ENCODE measurements around the gene EBF3.

Gene EBF3

GRCh38 chr10:129912986-129913695 is 50.9 kb downstream of the EBF3 start:
- DNase-seq (no peak), ATAC-seq (ENCODE audit: insufficient read depth, low read depth) (no peak)
- Histone ChIP-seq H3K36me3 (ENCODE audit: insufficient read depth, low read length) (no peaks in the 10 kb centered on the region), H3K79me2 (ENCODE audit: insufficient read depth, low read length) (no peaks in the 10 kb centered on the region), H2AFZ (ENCODE audit: low read depth, low read length) (no peak overlapping the region), H3K27ac (ENCODE audit: low read length) (no peak overlapping the region), H3K27me3 (ENCODE audit: insufficient read depth, low read length, poor library complexity) (no peaks in the 10 kb centered on the region), H4K20me1 (ENCODE audit: insufficient read depth, low read length) (no peaks in the 10 kb centered on the region), H3K4me3 (ENCODE audit: low read depth in 1 of 2, low read length in 2 of 2) (no peak overlapping the region), H3K4me2 (ENCODE audit: insufficient read depth, low read length) (no peak overlapping the region), H3K9me3 (ENCODE audit: insufficient read depth, low read length, severe bottlenecking) (no peaks in the 10 kb centered on the region), H3K9ac (ENCODE audit: low read depth, low read length) (no peak overlapping the region), H3K4me1 (ENCODE audit: insufficient read depth, low read length) (no peaks in the 10 kb centered on the region)
- TF ChIP-seq EZH2 (IDR thresholded peaks at IDR 0.05; ENCODE audit: borderline replicate concordance, low read depth, low read length, severe bottlenecking) = no peak
- TF ChIP-seq, protein P1, sequence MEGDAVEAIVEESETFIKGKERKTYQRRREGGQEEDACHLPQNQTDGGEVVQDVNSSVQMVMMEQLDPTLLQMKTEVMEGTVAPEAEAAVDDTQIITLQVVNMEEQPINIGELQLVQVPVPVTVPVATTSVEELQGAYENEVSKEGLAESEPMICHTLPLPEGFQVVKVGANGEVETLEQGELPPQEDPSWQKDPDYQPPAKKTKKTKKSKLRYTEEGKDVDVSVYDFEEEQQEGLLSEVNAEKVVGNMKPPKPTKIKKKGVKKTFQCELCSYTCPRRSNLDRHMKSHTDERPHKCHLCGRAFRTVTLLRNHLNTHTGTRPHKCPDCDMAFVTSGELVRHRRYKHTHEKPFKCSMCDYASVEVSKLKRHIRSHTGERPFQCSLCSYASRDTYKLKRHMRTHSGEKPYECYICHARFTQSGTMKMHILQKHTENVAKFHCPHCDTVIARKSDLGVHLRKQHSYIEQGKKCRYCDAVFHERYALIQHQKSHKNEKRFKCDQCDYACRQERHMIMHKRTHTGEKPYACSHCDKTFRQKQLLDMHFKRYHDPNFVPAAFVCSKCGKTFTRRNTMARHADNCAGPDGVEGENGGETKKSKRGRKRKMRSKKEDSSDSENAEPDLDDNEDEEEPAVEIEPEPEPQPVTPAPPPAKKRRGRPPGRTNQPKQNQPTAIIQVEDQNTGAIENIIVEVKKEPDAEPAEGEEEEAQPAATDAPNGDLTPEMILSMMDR (IDR thresholded peaks at IDR 0.05; ENCODE audit: borderline replicate concordance, extremely low read depth, low read length, poor library complexity, severe bottlenecking) = no peak

DNA sequence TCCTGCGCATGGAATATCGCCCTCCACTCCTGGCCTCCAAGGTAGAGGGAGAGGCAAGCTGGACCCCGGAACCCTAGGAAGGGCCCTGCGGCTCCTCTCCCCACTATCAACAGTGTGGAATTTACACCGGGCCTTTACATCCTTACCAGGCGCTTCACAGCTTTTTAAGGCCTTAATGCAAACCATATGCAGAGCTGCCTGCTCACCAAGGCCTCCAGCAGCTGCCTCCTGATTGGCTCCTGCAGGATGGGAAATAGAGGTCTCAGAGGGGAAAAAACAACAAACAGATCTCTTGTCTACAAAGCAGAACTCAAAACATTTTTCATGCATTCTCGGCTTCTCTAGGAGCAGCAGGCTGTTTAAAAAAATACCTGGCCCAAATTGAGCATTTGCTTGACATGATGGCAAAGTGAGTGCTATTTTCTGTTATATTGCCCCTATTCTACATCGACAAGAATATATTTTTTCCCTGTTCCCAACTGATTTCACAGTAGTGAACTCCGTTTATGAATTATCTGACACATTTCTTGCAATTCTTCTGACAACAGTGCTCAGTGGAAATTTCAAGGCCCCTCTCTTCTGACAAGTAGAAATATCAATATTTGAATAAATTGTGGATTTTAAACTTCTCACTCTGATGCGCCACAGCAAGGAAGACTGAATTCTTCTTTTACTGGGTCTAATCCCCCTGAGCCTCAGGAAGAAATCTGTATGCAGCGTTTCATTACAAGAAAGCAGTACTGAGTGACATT is 51.7 kb downstream of the EBF3 start:
- DNase-seq (no peak), ATAC-seq (ENCODE audit: insufficient read depth, low read depth) (no peak)
- H3K27ac ChIP-seq (ENCODE audit: low read length) = no peak overlapping the region
- H3K4me2 ChIP-seq (ENCODE audit: insufficient read depth, low read length) = no peak overlapping the region
- no peaks in the 10 kb centered on the region for H3K9me3 ChIP-seq (ENCODE audit: insufficient read depth, low read length, severe bottlenecking)
- TF ChIP-seq, protein P1 (IDR thresholded peaks at IDR 0.05; ENCODE audit: borderline replicate concordance, extremely low read depth, low read length, poor library complexity, severe bottlenecking) = no peak
- no peak for TF ChIP-seq EZH2 (IDR thresholded peaks at IDR 0.05; ENCODE audit: borderline replicate concordance, low read depth, low read length, severe bottlenecking)
- H3K79me2 ChIP-seq (ENCODE audit: insufficient read depth, low read length) = no peaks in the 10 kb centered on the region
- H3K27me3 ChIP-seq (ENCODE audit: insufficient read depth, low read length, poor library complexity) = no peaks in the 10 kb centered on the region
- H3K4me3 ChIP-seq (ENCODE audit: low read depth in 1 of 2, low read length in 2 of 2) = no peak overlapping the region
- no peaks in the 10 kb centered on the region for H4K20me1 ChIP-seq (ENCODE audit: insufficient read depth, low read length)
- no peak overlapping the region for H2AFZ ChIP-seq (ENCODE audit: low read depth, low read length)
- H3K9ac ChIP-seq (ENCODE audit: low read depth, low read length) = no peak overlapping the region
- no peaks in the 10 kb centered on the region for H3K4me1 ChIP-seq (ENCODE audit: insufficient read depth, low read length)
- H3K36me3 ChIP-seq (ENCODE audit: insufficient read depth, low read length) = no peaks in the 10 kb centered on the region

DNA sequence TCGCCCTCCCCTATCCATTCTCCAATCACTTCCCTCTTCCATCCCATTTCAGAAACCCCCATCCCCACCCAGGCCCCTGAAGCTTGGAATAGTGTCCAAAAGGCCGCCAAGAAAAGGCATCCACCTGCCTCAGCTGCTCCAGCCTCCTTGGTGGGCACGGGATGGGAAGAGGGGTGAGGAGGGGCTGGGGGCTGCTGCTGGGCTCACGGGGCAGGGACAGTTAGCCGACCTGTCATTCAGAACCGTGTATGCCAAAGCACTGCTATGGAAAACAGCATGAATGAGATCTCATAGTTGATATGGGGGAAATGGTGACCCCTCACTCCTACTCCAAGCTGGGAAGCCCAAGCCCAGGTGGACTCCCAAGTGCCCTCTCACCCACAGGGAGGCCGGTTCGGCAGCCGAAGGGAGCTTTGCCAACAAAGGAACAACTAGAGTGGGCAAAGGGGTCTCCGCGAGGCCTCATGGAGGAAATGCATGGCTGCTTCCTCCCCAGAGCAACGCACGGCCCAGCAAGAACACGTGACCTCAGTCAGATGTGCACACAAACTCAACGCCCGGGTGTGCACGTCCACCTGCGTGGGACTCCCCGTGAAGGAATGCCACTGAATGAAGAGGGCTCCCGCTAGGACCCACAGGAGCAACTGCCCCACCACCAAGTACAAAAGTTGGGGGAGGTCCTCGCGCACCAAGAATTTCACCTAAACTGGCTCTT is 52.5 kb downstream of the EBF3 start:
- TF ChIP-seq, protein P1 (IDR thresholded peaks at IDR 0.05; ENCODE audit: borderline replicate concordance, extremely low read depth, low read length, poor library complexity, severe bottlenecking) = no peak
- TF ChIP-seq EZH2 (IDR thresholded peaks at IDR 0.05; ENCODE audit: borderline replicate concordance, low read depth, low read length, severe bottlenecking) = no peak

More for the DNA sequence above, 52.5 kb downstream of the EBF3 start:
- Histone ChIP-seq H3K4me3 (ENCODE audit: low read depth in 1 of 2, low read length in 2 of 2) (no peak overlapping the region), H3K27me3 (ENCODE audit: insufficient read depth, low read length, poor library complexity) (no peaks in the 10 kb centered on the region), H3K4me2 (ENCODE audit: insufficient read depth, low read length) (no peak overlapping the region), H3K9me3 (ENCODE audit: insufficient read depth, low read length, severe bottlenecking) (no peaks in the 10 kb centered on the region), H3K36me3 (ENCODE audit: insufficient read depth, low read length) (no peaks in the 10 kb centered on the region), H3K4me1 (ENCODE audit: insufficient read depth, low read length) (no peaks in the 10 kb centered on the region), H2AFZ (ENCODE audit: low read depth, low read length) (no peak overlapping the region), H3K27ac (ENCODE audit: low read length) (no peak overlapping the region), H3K79me2 (ENCODE audit: insufficient read depth, low read length) (no peaks in the 10 kb centered on the region), H3K9ac (ENCODE audit: low read depth, low read length) (no peak overlapping the region), H4K20me1 (ENCODE audit: insufficient read depth, low read length) (no peaks in the 10 kb centered on the region)
- ATAC-seq (ENCODE audit: insufficient read depth, low read depth) (no peak), DNase-seq (no peak)
